SU-DHL-6 (cell line): ENCODE data around the gene ENTREP3.

Experiments
- EZH2phosphoT487 ChIP-seq: fragments of 200-600 bp; sonication (generic), shearing (Covaris generic); conservative IDR thresholded peaks from 2 replicates; pipeline ENCODE4 v1.6.1; 2018; ENCODE audit warnings: mild to moderate bottlenecking, antibody characterized with exemption, low read length, moderate library complexity, mixed read lengths
- TF ChIP-seq, protein P1 (sequence below): fragments of 200-600 bp; sonication (generic); IDR thresholded peaks from one replicate; pipeline ENCODE4 v1.5.1; 2017; ENCODE audit warnings: antibody characterized with exemption, mild to moderate bottlenecking, low read length, moderate library complexity; ENCODE audit not compliant: insufficient read depth, poor library complexity, severe bottlenecking

DNA sequence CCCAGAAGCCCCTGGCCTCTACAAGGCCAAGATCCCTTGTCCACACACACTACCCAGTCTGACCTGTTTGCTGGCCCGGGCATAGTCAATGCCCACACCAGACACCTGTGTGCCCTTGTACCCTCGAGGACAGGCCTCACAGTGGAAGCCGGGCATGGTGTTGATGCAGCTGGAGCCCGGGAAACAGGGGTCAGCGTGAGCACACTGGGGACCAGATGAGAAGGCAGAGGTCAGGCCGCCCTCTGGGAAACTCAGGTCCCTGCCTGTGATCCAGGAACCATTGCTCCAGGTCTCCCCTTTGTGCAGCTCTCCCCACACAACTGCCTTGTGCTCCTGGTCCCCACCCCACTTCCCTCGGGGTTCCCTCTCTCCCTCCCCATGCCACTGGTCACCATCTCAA is 53.1 kb downstream of the ENTREP3 start:
- no peak for TF ChIP-seq EZH2phosphoT487
- TF ChIP-seq, protein P1, sequence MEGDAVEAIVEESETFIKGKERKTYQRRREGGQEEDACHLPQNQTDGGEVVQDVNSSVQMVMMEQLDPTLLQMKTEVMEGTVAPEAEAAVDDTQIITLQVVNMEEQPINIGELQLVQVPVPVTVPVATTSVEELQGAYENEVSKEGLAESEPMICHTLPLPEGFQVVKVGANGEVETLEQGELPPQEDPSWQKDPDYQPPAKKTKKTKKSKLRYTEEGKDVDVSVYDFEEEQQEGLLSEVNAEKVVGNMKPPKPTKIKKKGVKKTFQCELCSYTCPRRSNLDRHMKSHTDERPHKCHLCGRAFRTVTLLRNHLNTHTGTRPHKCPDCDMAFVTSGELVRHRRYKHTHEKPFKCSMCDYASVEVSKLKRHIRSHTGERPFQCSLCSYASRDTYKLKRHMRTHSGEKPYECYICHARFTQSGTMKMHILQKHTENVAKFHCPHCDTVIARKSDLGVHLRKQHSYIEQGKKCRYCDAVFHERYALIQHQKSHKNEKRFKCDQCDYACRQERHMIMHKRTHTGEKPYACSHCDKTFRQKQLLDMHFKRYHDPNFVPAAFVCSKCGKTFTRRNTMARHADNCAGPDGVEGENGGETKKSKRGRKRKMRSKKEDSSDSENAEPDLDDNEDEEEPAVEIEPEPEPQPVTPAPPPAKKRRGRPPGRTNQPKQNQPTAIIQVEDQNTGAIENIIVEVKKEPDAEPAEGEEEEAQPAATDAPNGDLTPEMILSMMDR = no peak
